B cell (primary cell): ENCODE results near the gene RIMBP2. TPM values are rescaled to one million over a fixed set of nuclear protein-coding genes. Genes with fewer than 3 reads are reported as not detected.

ENCODE experiments used
- ATAC-seq: fragments of 200-7000 bp; cut with Tn5 transposase; one replicate; pipeline ENCODE4 v1.10.0; 2021; ENCODE audit warnings: low read depth, mild to moderate bottlenecking, moderate number of reproducible peaks, moderate library complexity
- CTCF ChIA-PET: fragments of 350-600 bp; sonication (Branson Sonifier 250); formaldehyde crosslinking; loops from one replicate; lab custom pipeline; 2021; ENCODE audit warnings: antibody characterized with exemption, inconsistent platforms; lab: Charles Lee
- POLR2A ChIA-PET: fragments of 350-600 bp; sonication (Branson Sonifier 250); formaldehyde crosslinking; loops from one replicate; lab custom pipeline; 2021; ENCODE audit warnings: antibody characterized with exemption; lab: Charles Lee
- DNase-seq: peaks from one replicate; pipeline ENCODE4 v3.0.0; 2013
- H2AFZ ChIP-seq: 2 replicates; pipeline ENCODE4 v1.6.1; 2012; ENCODE audit warnings: mild to moderate bottlenecking, low read depth, low read length; ENCODE audit not compliant: insufficient read depth, poor library complexity, severe bottlenecking
- H3K27ac ChIP-seq, 2 donors: 1 replicate in 1 of 2; 2 replicates in 1 of 2; pipeline ENCODE4 v1.5.1; 2012 to 2013; ENCODE audit warnings: low read length in 2 of 2, mild to moderate bottlenecking in 2 of 2, moderate library complexity in 1 of 2
- H3K27me3 ChIP-seq, 4 experiments: fragments of 200-600 bp in 1 of 4; sonication (generic) in 1 of 4; replicated peaks in 1 of 4; 1 replicate in 2 of 4; 2 replicates in 2 of 4; pipeline versions ENCODE4 v1.6.1 to v1.7.0; 2013 to 2016; ENCODE audit warnings: low read length in 3 of 4, mild to moderate bottlenecking in 2 of 4, mixed read lengths in 1 of 4, moderate library complexity in 1 of 4; ENCODE audit not compliant: insufficient read depth in 4 of 4, control insufficient read depth in 3 of 4; ENCODE audit errors: control extremely low read depth in 1 of 4
- H3K36me3 ChIP-seq, 2 experiments: replicated peaks in 1 of 2; 1 replicate in 1 of 2; 2 replicates in 1 of 2; pipeline versions ENCODE4 v1.6.1 to v1.7.1; 2013; ENCODE audit warnings: low read length in 1 of 2; ENCODE audit not compliant: insufficient read depth in 2 of 2, control insufficient read depth in 1 of 2; ENCODE audit errors: control extremely low read depth in 1 of 2, extremely low read depth in 1 of 2
- H3K4me1 ChIP-seq, 2 donors: fragments of 200-600 bp in 1 of 2; sonication (generic) in 1 of 2; 1 replicate in 1 of 2; 2 replicates in 1 of 2; pipeline versions ENCODE4 v1.5.1 to v1.6.1; 2013 to 2017; ENCODE audit warnings: low read length in 2 of 2; ENCODE audit not compliant: control insufficient read depth in 2 of 2, insufficient read depth in 2 of 2
- H3K4me2 ChIP-seq: replicated peaks from 2 replicates; pipeline ENCODE3; 2012; ENCODE audit warnings: mild to moderate bottlenecking, low read depth, low read length; ENCODE audit not compliant: poor library complexity, severe bottlenecking
- H3K4me3 ChIP-seq, 5 experiments: fragments of 200-600 bp in 1 of 5; sonication (generic) in 1 of 5; 1 replicate in 3 of 5; 2 replicates in 2 of 5; pipeline versions ENCODE4 v1.5.1 to v1.7.0; 2011 to 2016; ENCODE audit warnings: low read length in 4 of 5, mild to moderate bottlenecking in 4 of 5, low read depth in 2 of 5, control low read depth in 1 of 5, moderate library complexity in 1 of 5; ENCODE audit not compliant: insufficient read depth in 1 of 5; ENCODE audit errors: control extremely low read depth in 1 of 5, extremely low read depth in 1 of 5
- H3K79me2 ChIP-seq: fragments of 200-600 bp; sonication (generic); one replicate; pipeline ENCODE4 v1.6.0; 2016; ENCODE audit warnings: low read length; ENCODE audit not compliant: control insufficient read depth, insufficient read depth
- H3K9ac ChIP-seq: fragments of 200-600 bp; sonication (generic); 2 replicates; pipeline ENCODE4 v1.6.1; 2017; ENCODE audit warnings: mild to moderate bottlenecking, low read length, moderate library complexity
- H3K9me3 ChIP-seq, 3 donors: one replicate each; pipeline versions ENCODE4 v1.6.1 to v1.7.1; 2013; ENCODE audit warnings: low read length in 2 of 3; ENCODE audit not compliant: control insufficient read depth in 2 of 3, insufficient read depth in 1 of 3; ENCODE audit errors: control extremely low read depth in 1 of 3
- H4K20me1 ChIP-seq: 2 replicates; pipeline ENCODE4 v1.6.0; 2012; ENCODE audit warnings: mild to moderate bottlenecking, low read length; ENCODE audit not compliant: insufficient read depth, control insufficient read depth, poor library complexity, severe bottlenecking
- H3K27ac Mint-ChIP-seq: one replicate; pipeline ENCODE4 v1.8.0; 2021; ENCODE audit warnings: mixed read lengths
- H3K27me3 Mint-ChIP-seq: one replicate; pipeline ENCODE4 v1.8.0; 2021; ENCODE audit warnings: mixed read lengths
- H3K4me1 Mint-ChIP-seq: one replicate; pipeline ENCODE4 v1.8.0; 2021; ENCODE audit warnings: mixed read lengths
- H3K4me3 Mint-ChIP-seq: one replicate; pipeline ENCODE4 v1.8.0; 2021; ENCODE audit warnings: mixed read lengths
- H3K9me3 Mint-ChIP-seq: one replicate; pipeline ENCODE4 v1.8.0; 2022; ENCODE audit warnings: mixed read lengths; ENCODE audit not compliant: insufficient read depth
- EZH2 ChIP-seq: IDR thresholded peaks from 2 replicates; pipeline ENCODE4 v1.6.1; 2012; ENCODE audit warnings: borderline replicate concordance, low read depth, mild to moderate bottlenecking, moderate library complexity, low read length; ENCODE audit not compliant: insufficient read depth, poor library complexity, severe bottlenecking
- WGBS: methylation state at CpG from one replicate; pipeline ENCODE4 v1.1.5; 2013; ENCODE audit warnings: missing lambda C conversion rate; ENCODE audit not compliant: insufficient coverage; 5-methylcytosine and 5-hydroxymethylcytosine counted together
- intact Hi-C: fragments of 100-400 bp; cut with micrococcal nuclease; formaldehyde crosslinking; loops from one replicate; pipeline ENCODE4 v1.10.0; 2022
- polyA plus RNA-seq: library from polyadenylated mRNA; depleted of rRNA; stranded (reverse); fragments of >200 nt; gene quantifications from 2 replicates; pipeline ENCODE4 v1.2.3, GENCODE V29; 2012
- total RNA-seq, 2 donors: library from RNA; stranded (reverse); fragments of 120-200 nt in 1 of 2; gene quantifications; 1 replicate in 1 of 2; 2 replicates in 1 of 2; pipeline versions ENCODE4 v1.2.3 to v1.2.4, GENCODE V29; 2013 to 2022
- TF ChIP-seq, protein P1 (sequence below): fragments of 200-600 bp; IDR thresholded peaks from one replicate; pipeline ENCODE4 v1.8.0; 2022; ENCODE audit warnings: antibody characterized with exemption, mild to moderate bottlenecking

RIMBP2 gene
- total and polyA plus RNA-seq, 2 donors (not counting 1 experiment from before 2014, with no cell fraction given) = not detected

DNA sequence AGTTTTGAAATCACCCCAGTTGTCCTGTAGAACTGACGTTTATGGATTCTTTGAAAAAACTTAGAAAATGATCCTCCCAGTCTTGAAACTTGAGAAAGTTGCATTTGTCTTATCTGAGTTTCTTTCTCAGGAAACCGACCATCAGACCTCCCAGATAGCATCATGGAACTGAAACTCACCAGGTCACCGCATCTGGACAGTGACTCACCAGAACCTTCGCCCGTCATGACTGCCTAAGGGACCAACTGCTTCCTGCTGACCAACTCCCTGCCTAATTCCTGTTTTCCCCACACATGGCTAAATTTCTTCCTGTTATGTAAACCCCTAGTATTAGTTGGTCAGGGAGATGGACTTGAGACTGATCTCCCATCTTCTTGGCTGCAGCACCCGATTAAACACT is 175.7 kb downstream of the RIMBP2 start:
- Histone ChIP-seq H3K4me2 (no peak overlapping the region), H3K36me3 (no peaks in the 10 kb centered on the region), H3K4me1 (no peaks in the 10 kb centered on the region), H3K9ac (no peak overlapping the region), H3K9me3 (peaks cover 0 to 24% (median 0%) of the 10 kb centered on the region in 3 donors), H4K20me1 (no peaks in the 10 kb centered on the region), H3K79me2 (no peaks in the 10 kb centered on the region), H3K4me3 (no peak overlapping the region), H2AFZ (no peak overlapping the region), H3K27me3 (no peaks in the 10 kb centered on the region), H3K27ac (no peak overlapping the region)
- DNase-seq (no peak), ATAC-seq (no peak)
- ChIA-PET CTCF (no interaction called here), POLR2A (no interaction called here)
- H3K27ac Mint-ChIP-seq = no peak overlapping the region
- no peaks in the 10 kb centered on the region for H3K27me3 Mint-ChIP-seq
- no peak overlapping the region for H3K4me3 Mint-ChIP-seq
- intact Hi-C loops = no loop called here
- H3K9me3 Mint-ChIP-seq = peaks cover 14% of the 10 kb centered on the region
- no peak for TF ChIP-seq EZH2
- TF ChIP-seq, protein P1, sequence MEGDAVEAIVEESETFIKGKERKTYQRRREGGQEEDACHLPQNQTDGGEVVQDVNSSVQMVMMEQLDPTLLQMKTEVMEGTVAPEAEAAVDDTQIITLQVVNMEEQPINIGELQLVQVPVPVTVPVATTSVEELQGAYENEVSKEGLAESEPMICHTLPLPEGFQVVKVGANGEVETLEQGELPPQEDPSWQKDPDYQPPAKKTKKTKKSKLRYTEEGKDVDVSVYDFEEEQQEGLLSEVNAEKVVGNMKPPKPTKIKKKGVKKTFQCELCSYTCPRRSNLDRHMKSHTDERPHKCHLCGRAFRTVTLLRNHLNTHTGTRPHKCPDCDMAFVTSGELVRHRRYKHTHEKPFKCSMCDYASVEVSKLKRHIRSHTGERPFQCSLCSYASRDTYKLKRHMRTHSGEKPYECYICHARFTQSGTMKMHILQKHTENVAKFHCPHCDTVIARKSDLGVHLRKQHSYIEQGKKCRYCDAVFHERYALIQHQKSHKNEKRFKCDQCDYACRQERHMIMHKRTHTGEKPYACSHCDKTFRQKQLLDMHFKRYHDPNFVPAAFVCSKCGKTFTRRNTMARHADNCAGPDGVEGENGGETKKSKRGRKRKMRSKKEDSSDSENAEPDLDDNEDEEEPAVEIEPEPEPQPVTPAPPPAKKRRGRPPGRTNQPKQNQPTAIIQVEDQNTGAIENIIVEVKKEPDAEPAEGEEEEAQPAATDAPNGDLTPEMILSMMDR = no peak
- no peaks in the 10 kb centered on the region for H3K4me1 Mint-ChIP-seq
- WGBS = 84% methylated on average over 5 of the region's 6 CpGs

DNA sequence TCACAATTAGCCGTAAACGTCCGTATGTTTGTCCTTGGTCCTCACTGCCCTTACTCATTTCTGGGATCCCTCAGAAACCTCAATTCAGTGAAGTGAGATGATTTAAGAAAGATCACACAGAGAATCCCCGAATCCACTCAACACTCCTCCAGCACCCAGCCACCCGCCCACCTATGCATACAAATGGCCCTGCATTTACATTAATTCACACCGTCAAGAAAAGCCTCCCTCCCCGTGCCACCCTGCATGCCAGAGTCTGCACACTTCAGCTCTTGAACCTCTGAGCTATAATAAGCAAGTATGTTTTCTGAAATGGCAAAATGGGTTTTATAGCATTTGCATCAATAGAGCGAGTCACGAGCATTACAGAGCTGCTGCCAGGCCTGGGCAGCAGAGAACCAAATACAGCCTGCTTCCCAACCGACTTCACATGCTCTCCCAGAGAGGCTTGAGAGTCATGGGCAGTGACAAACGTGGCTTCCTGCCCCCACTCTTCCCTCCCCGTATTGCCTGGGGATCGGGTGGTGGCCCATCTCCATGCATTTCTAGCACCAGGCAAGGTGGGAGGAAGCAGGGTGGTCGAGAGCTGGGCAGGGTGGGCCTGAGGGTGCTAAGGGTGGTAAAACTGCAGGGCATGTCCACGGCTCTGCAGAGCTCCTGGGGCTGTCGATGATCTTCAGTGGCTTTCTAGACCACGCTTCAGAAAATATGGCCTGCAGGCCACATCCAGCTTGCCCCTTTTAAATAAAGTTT is 177.6 kb downstream of the RIMBP2 start:
- ATAC-seq (no peak), DNase-seq (no peak)
- no peak overlapping the region for H2AFZ ChIP-seq
- Mint-ChIP-seq H3K27me3 (no peaks in the 10 kb centered on the region), H3K4me1 (no peaks in the 10 kb centered on the region), H3K27ac (no peak overlapping the region), H3K4me3 (no peak overlapping the region), H3K9me3 (peaks cover 14% of the 10 kb centered on the region)
- H3K27ac ChIP-seq = no peak overlapping the region
- H3K79me2 ChIP-seq = no peaks in the 10 kb centered on the region
- H3K9ac ChIP-seq = no peak overlapping the region
- 57% methylated on average over 7 of the region's 17 CpGs for WGBS
- H3K36me3 ChIP-seq = no peaks in the 10 kb centered on the region
- peaks cover 0 to 27% (median 0%) of the 10 kb centered on the region in 3 donors for H3K9me3 ChIP-seq
- no peak overlapping the region for H3K4me3 ChIP-seq
- H3K4me2 ChIP-seq = no peak overlapping the region
- H4K20me1 ChIP-seq = no peaks in the 10 kb centered on the region
- no peaks in the 10 kb centered on the region for H3K4me1 ChIP-seq
- ChIA-PET CTCF (no interaction called here), POLR2A (no interaction called here)
- H3K27me3 ChIP-seq = no peaks in the 10 kb centered on the region
- intact Hi-C loops = no loop called here
- TF ChIP-seq, protein P1 = no peak
- TF ChIP-seq EZH2 = no peak
